B cell (primary cell): ENCODE results near the gene HLCS.

Experiments
- CTCF ChIP-seq: fragments of 200-600 bp; IDR thresholded peaks from one replicate; pipeline ENCODE4 v1.8.0; 2022; ENCODE audit warnings: antibody characterized with exemption, mild to moderate bottlenecking
- EZH2 ChIP-seq: IDR thresholded peaks from 2 replicates; pipeline ENCODE4 v1.6.1; 2012; ENCODE audit warnings: borderline replicate concordance, low read depth, mild to moderate bottlenecking, moderate library complexity, low read length; ENCODE audit not compliant: insufficient read depth, poor library complexity, severe bottlenecking

DNA sequence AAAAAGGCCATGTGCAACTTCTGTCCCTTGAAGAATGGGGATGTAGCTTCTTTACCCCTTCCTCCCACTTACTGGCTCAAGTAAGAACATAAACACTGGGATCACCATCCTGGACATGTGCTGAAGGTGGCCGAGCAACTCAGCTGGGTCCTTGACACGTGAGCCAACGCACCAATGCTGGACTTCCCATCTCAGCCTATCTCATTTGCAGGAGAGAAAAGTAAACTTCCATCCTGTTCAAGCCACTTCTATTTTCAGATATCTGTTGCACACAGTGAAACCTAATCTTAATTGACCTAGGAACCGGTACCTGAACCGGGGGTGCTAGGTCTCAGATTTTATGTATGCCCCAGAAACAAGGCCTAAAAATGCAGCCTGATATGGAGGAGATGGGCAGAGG, 75.3 kb downstream of the HLCS start:
- TF ChIP-seq CTCF (no peak), EZH2 (no peak)
